Measurements from ENCODE around the gene MTHFD1L. TPM values are rescaled to one million over a fixed set of nuclear protein-coding genes. Genes with fewer than 3 reads are reported as not detected.

MTHFD1L gene
- total and polyA plus RNA-seq, 2 of the 8 experiments (the other 6 are each of a cell fraction or from before 2014, with no cell fraction given): 29.2 to 105 TPM

- Histone ChIP-seq H2AK5ac (ENCODE audit: low read depth, low read length) (no peak overlapping the region), H3K23ac (ENCODE audit: insufficient read length) (no peak overlapping the region), H4K8ac (ENCODE audit: extremely low read depth, insufficient read depth, low read length) (no peak overlapping the region), H2BK20ac (ENCODE audit: low read length) (no peak overlapping the region), H2BK15ac (ENCODE audit: low read length) (no peak overlapping the region), H3K9me3 (ENCODE audit: insufficient read depth in 2 of 2, low read depth in 1 of 2, low read length in 1 of 2) (no peaks in the 10 kb centered on the region), H3K36me3 (ENCODE audit: control insufficient read depth in 2 of 4, insufficient read depth in 4 of 4, low read length in 3 of 4) (peaks cover 8 to 44% (median 29%) of the 10 kb centered on the region in 4 experiments; a peak in 7 of 8 replicates), H3K18ac (ENCODE audit: extremely low read depth, low read length) (no peak overlapping the region), H3K4me3 (ENCODE audit: extremely low read depth in 1 of 4, insufficient read depth in 2 of 4, low read depth in 3 of 4, low read length in 4 of 4) (no peak overlapping the region), H2BK12ac (ENCODE audit: low read depth, low read length) (no peak overlapping the region), H3K56ac (replicated peaks; ENCODE audit: insufficient read length, low read depth, low read length) (no peak overlapping the region), H4K5ac (ENCODE audit: insufficient read length, low read depth, low read length) (no peak overlapping the region), H4K20me1 (replicated peaks in 1 of 2; ENCODE audit: control insufficient read depth in 1 of 2, insufficient read depth in 2 of 2, low read length in 2 of 2) (peaks cover 3 to 5% of the 10 kb centered on the region in 2 experiments), H3K9ac (replicated peaks in 1 of 4; ENCODE audit: extremely low read depth in 1 of 4, low read depth in 3 of 4, low read length in 3 of 4) (no peak overlapping the region), H3K27me3 (replicated peaks in 1 of 4; ENCODE audit: control insufficient read depth in 3 of 4, extremely low read depth in 1 of 4, insufficient read depth in 3 of 4, low read length in 3 of 4) (no peaks in the 10 kb centered on the region), H3K27ac (ENCODE audit: low read depth, low read length) (no peak overlapping the region), H2AFZ (ENCODE audit: low read length) (no peak overlapping the region), H3K79me1 (ENCODE audit: low read depth, low read length) (peaks cover 4% of the 10 kb centered on the region; the same call in 1 of the 2 replicates), H3K4me1 (replicated peaks in 1 of 4; ENCODE audit: control insufficient read depth in 3 of 4, insufficient read depth in 4 of 4, low read length in 3 of 4) (peaks cover 0 to 3% (median 0%) of the 10 kb centered on the region in 4 experiments; a peak in 1 of 7 replicates), H2BK5ac (ENCODE audit: low read depth, low read length) (no peak overlapping the region), H4K91ac (replicated peaks; ENCODE audit: insufficient read length, low read length) (no peak overlapping the region), H3K23me2 (ENCODE audit: low read depth, low read length) (no peaks in the 10 kb centered on the region), H2BK120ac (replicated peaks; ENCODE audit: low read depth, low read length) (no peak overlapping the region), H3K14ac (ENCODE audit: insufficient read length) (no peak overlapping the region), H3K4ac (replicated peaks; ENCODE audit: insufficient read length, low read depth, low read length) (no peak overlapping the region), H3K79me2 (ENCODE audit: control insufficient read depth in 1 of 2, insufficient read depth in 2 of 2, low read length in 2 of 2) (0 out of 4 replicates have a peak, but pooled peaks cover 0 to 6% of the 10 kb centered on the region in 2 experiments), H3K4me2 (ENCODE audit: insufficient read depth in 1 of 2, low read depth in 2 of 2, low read length in 2 of 2) (no peak overlapping the region)
- FAIRE-seq: peak; percentile 83
- WGBS, 2 experiments (ENCODE audit: extremely low coverage in 1 of 2, insufficient coverage in 1 of 2, insufficient read length in 1 of 2, insufficient replicate concordance in 2 of 2, low coverage in 1 of 2, low lambda C conversion rate in 2 of 2, missing lambda C conversion rate in 1 of 2): 47% methylated on average over 7 of the region's 7 CpGs; no CpG with 5 or more reads in 1 of the 2 experiments
- ChIA-PET CTCF (ENCODE audit: partially characterized antibody) (interaction anchor here (0.6 to 9.7 kb wide), 32 partner anchors 10 to 478 kb away, joined by 3 to 100 read pairs (median 4); no protein-coding TSS in a partner anchor), POLR2A (ENCODE audit: partially characterized antibody) (interaction anchor here (1.2 kb wide), 1 partner anchor 11 kb away, joined by 4 read pairs; no protein-coding TSS in a partner anchor)
- no peak for TF ChIP-seq CHD2 (IDR thresholded peaks at IDR 0.05; ENCODE audit: low read length)
- TF ChIP-seq RAD21 (IDR thresholded peaks at IDR 0.05 in 1 of 2, conservative IDR thresholded peaks at IDR 0.05 in 1 of 2; ENCODE audit: low read depth in 2 of 2, low read length in 2 of 2): peak; percentile 81
- TF ChIP-seq CTCF (IDR thresholded peaks at IDR 0.05; ENCODE audit: control extremely low read depth in 1 of 3, insufficient read depth in 1 of 3, low read depth in 1 of 3, low read length in 3 of 3): peak; percentile 51 to 90 (median 73)
- DNase-seq (ENCODE audit: low read depth in 1 of 2, low spot score in 2 of 2): peak; percentile 50 to 83
Measured at GRCh38 chr6:150891888-150892485, 26.5 kb downstream of the MTHFD1L start.

All from H1 (cell line).